Measurements from ENCODE around the gene RNF150.

The RNF150 gene

DNA sequence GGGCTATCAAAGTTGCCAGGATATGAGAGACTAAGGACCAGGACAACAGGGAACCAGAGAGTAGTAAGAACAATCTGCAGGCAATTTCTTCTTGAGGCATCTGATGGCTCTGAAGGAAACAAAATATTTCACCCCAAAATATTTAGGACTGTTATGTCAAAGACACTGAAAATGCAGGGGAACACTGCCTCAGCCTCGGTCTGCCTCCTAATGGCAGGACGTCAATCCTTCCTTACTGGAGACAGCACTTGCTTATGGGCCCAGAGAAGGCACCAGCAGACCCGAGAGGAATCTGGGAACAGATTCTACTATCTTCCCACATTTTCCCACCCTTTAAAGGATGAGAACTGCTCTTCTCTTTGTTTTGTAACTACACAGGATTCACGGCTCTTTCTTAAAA lies 23.3 kb downstream of the RNF150 start:
- ATAC-seq, result no peak
- TF ChIP-seq TCF4 (CRISPR knock-in tag; IDR thresholded peaks at IDR 0.05; ENCODE audit: borderline replicate concordance) (no peak), ZNF565 (CRISPR knock-in tag; conservative IDR thresholded peaks at IDR 0.05; ENCODE audit: low read depth) (no peak), CREB5 (CRISPR knock-in tag; IDR thresholded peaks at IDR 0.05; ENCODE audit: low read depth) (no peak), ESRRG (CRISPR knock-in tag; IDR thresholded peaks at IDR 0.05) (no peak), ZNF8 (CRISPR knock-in tag; IDR thresholded peaks at IDR 0.05) (no peak), CSDC2 (CRISPR knock-in tag; IDR thresholded peaks at IDR 0.05) (no peak), SNAI2 (CRISPR knock-in tag; IDR thresholded peaks at IDR 0.05) (no peak), OSR1 (CRISPR knock-in tag; IDR thresholded peaks at IDR 0.05) (no peak), ISL1 (CRISPR knock-in tag; IDR thresholded peaks at IDR 0.05) (no peak)
- TF ChIP-seq, protein P1, sequence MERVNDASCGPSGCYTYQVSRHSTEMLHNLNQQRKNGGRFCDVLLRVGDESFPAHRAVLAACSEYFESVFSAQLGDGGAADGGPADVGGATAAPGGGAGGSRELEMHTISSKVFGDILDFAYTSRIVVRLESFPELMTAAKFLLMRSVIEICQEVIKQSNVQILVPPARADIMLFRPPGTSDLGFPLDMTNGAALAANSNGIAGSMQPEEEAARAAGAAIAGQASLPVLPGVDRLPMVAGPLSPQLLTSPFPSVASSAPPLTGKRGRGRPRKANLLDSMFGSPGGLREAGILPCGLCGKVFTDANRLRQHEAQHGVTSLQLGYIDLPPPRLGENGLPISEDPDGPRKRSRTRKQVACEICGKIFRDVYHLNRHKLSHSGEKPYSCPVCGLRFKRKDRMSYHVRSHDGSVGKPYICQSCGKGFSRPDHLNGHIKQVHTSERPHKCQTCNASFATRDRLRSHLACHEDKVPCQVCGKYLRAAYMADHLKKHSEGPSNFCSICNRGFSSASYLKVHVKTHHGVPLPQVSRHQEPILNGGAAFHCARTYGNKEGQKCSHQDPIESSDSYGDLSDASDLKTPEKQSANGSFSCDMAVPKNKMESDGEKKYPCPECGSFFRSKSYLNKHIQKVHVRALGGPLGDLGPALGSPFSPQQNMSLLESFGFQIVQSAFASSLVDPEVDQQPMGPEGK (CRISPR knock-in tag; IDR thresholded peaks at IDR 0.05; ENCODE audit: borderline replicate concordance), result no peak

DNA sequence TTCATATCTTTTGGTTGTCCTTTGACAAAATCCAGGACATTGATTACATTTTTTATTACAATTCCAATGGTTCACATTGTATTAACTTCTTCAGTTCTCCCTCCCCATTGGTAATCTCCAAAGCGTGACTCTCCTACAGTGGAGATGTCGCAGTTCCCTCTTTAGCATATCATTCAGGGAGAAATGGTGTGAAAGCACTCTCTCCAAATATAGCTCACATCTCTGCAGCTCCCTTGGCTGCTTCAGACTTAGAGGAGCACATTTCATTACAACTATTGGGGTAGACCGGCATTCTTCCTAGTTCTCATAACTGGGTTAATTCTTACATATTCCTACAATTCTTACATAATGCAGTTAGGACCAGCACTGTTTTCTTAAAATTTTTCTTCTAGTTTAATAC lies 25.3 kb downstream of the RNF150 start:
- no peak for ATAC-seq
- TF ChIP-seq CSDC2 (CRISPR knock-in tag; IDR thresholded peaks at IDR 0.05), result no peak
- no peak for TF ChIP-seq OSR1 (CRISPR knock-in tag; IDR thresholded peaks at IDR 0.05)
- TF ChIP-seq ZC3H10 (CRISPR knock-in tag; IDR thresholded peaks at IDR 0.05), result no peak
- TF ChIP-seq ZNF70 (CRISPR knock-in tag; IDR thresholded peaks at IDR 0.05), result no peak
- TF ChIP-seq GLIS3 (CRISPR knock-in tag; IDR thresholded peaks at IDR 0.05), result no peak
- TF ChIP-seq ZNF8 (CRISPR knock-in tag; IDR thresholded peaks at IDR 0.05), result no peak
- no peak for TF ChIP-seq CREB5 (CRISPR knock-in tag; IDR thresholded peaks at IDR 0.05; ENCODE audit: low read depth)
- no peak for TF ChIP-seq TOX (CRISPR knock-in tag; IDR thresholded peaks at IDR 0.05; ENCODE audit: borderline replicate concordance)
- no peak for TF ChIP-seq POU6F1 (CRISPR knock-in tag; IDR thresholded peaks at IDR 0.05; ENCODE audit: borderline replicate concordance, low read depth)
- TF ChIP-seq PPARA (CRISPR knock-in tag; IDR thresholded peaks at IDR 0.05; ENCODE audit: borderline replicate concordance), result no peak
- TF ChIP-seq RARB (CRISPR knock-in tag; IDR thresholded peaks at IDR 0.05), result no peak
- TF ChIP-seq, protein P2, sequence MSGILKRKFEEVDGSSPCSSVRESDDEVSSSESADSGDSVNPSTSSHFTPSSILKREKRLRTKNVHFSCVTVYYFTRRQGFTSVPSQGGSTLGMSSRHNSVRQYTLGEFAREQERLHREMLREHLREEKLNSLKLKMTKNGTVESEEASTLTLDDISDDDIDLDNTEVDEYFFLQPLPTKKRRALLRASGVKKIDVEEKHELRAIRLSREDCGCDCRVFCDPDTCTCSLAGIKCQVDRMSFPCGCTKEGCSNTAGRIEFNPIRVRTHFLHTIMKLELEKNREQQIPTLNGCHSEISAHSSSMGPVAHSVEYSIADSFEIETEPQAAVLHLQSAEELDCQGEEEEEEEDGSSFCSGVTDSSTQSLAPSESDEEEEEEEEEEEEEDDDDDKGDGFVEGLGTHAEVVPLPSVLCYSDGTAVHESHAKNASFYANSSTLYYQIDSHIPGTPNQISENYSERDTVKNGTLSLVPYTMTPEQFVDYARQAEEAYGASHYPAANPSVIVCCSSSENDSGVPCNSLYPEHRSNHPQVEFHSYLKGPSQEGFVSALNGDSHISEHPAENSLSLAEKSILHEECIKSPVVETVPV (CRISPR knock-in tag; IDR thresholded peaks at IDR 0.05), result no peak
- TF ChIP-seq ESRRG (CRISPR knock-in tag; IDR thresholded peaks at IDR 0.05), result no peak
- no peak for TF ChIP-seq ISL1 (CRISPR knock-in tag; IDR thresholded peaks at IDR 0.05)
- TF ChIP-seq, protein P1 (CRISPR knock-in tag; IDR thresholded peaks at IDR 0.05; ENCODE audit: borderline replicate concordance), result no peak
- no peak for TF ChIP-seq ZFP30 (CRISPR knock-in tag; IDR thresholded peaks at IDR 0.05)
- no peak for TF ChIP-seq ZNF565 (CRISPR knock-in tag; conservative IDR thresholded peaks at IDR 0.05; ENCODE audit: low read depth)
- no peak for TF ChIP-seq ZFP3 (CRISPR knock-in tag; IDR thresholded peaks at IDR 0.05)

DNA sequence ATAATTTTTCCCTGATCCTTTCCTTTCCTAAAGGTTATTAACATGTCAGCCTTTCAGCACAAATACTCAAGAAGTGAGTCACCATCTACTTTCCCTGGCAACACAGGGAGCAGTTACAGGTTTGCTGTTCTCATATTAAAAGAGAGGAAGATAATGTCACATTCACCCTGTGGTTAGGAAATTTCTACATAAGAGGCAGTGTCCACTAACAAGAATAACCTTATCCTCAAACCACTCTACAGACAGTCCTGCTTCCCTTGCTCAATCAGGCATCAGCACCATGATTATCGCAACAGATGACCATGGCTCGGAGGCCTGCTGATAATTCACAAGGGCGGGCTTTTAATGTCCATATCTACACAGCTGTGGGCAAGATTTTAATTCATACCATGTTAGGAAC lies 30.9 kb downstream of the RNF150 start:
- peak; percentile 91 for ATAC-seq
- TF ChIP-seq BACH2 (CRISPR knock-in tag; IDR thresholded peaks at IDR 0.05; ENCODE audit: borderline replicate concordance) (0 out of 2 replicates have a peak, but pooled peaks have one; percentile 8), TCF4 (CRISPR knock-in tag; IDR thresholded peaks at IDR 0.05; ENCODE audit: borderline replicate concordance) (peak; percentile 81), CREB5 (CRISPR knock-in tag; IDR thresholded peaks at IDR 0.05; ENCODE audit: low read depth) (0 out of 2 replicates have a peak, but pooled peaks have one; percentile 46), ISL1 (CRISPR knock-in tag; IDR thresholded peaks at IDR 0.05) (peak; percentile 53), ZNF8 (CRISPR knock-in tag; IDR thresholded peaks at IDR 0.05) (no peak), PPARA (CRISPR knock-in tag; IDR thresholded peaks at IDR 0.05; ENCODE audit: borderline replicate concordance) (no peak), TOX (CRISPR knock-in tag; IDR thresholded peaks at IDR 0.05; ENCODE audit: borderline replicate concordance) (no peak)
- TF ChIP-seq, protein P2 (CRISPR knock-in tag; IDR thresholded peaks at IDR 0.05), result no peak

Data from SK-N-SH treated with all-trans-retinoic acid at 6 μM for 48 hours (cell line).